Osteocyte (in vitro differentiated cells): ENCODE data around the gene STYK1. TPM values are rescaled to one million over a fixed set of nuclear protein-coding genes. Genes with fewer than 3 reads are reported as not detected.

ENCODE experiments used
- DNase-seq: peaks from one replicate; pipeline ENCODE4 v3.0.0; 2021; ENCODE audit warnings: mixed read lengths; ENCODE audit not compliant: unreplicated experiment; ENCODE audit errors: extremely low spot score
- H3K27ac Mint-ChIP-seq: one replicate; pipeline ENCODE4 v1.8.0; 2021; ENCODE audit warnings: mild to moderate bottlenecking, mixed read lengths; ENCODE audit not compliant: unreplicated experiment
- H3K27me3 Mint-ChIP-seq: one replicate; pipeline ENCODE4 v1.8.0; 2021; ENCODE audit warnings: mixed read lengths; ENCODE audit not compliant: unreplicated experiment
- H3K36me3 Mint-ChIP-seq: one replicate; pipeline ENCODE4 v1.8.0; 2021; ENCODE audit warnings: mixed read lengths; ENCODE audit not compliant: unreplicated experiment
- H3K4me1 Mint-ChIP-seq: one replicate; pipeline ENCODE4 v1.8.0; 2021; ENCODE audit warnings: mixed read lengths; ENCODE audit not compliant: unreplicated experiment
- H3K4me3 Mint-ChIP-seq: one replicate; pipeline ENCODE4 v1.8.0; 2021; ENCODE audit warnings: mild to moderate bottlenecking, moderate library complexity, mixed read lengths; ENCODE audit not compliant: unreplicated experiment
- H3K9me3 Mint-ChIP-seq: one replicate; pipeline ENCODE4 v1.8.0; 2021; ENCODE audit warnings: mixed read lengths; ENCODE audit not compliant: unreplicated experiment
- CTCF ChIP-seq: fragments of 200-600 bp; sonication (generic); IDR thresholded peaks from 2 replicates; pipeline ENCODE4 v1.5.0; 2021; ENCODE audit warnings: antibody characterized with exemption, mild to moderate bottlenecking, moderate library complexity
- total RNA-seq: library from RNA; stranded (reverse); gene quantifications from 2 replicates; pipeline ENCODE4 v1.2.1, GENCODE V29; 2021

Gene STYK1
- total RNA-seq, 1 donor from 2014 or later = 0.48 TPM

- Mint-ChIP-seq H3K4me1 (no peaks in the 10 kb centered on the region), H3K4me3 (no peak overlapping the region), H3K27ac (no peak overlapping the region), H3K9me3 (no peaks in the 10 kb centered on the region), H3K27me3 (no peaks in the 10 kb centered on the region), H3K36me3 (peaks cover 21% of the 10 kb centered on the region)
- TF ChIP-seq CTCF = no peak
- DNase-seq = no peak
Measured at GRCh38 chr12:10690906-10691305, 17.1 kb upstream of the STYK1 start.

GRCh38 chr12:10689146-10689545 lies 15.3 kb upstream of the STYK1 start:
- H3K9me3 Mint-ChIP-seq = no peaks in the 10 kb centered on the region

GRCh38 chr12:10688042-10688441 lies 14.2 kb upstream of the STYK1 start:
- Mint-ChIP-seq H3K36me3 (no peaks in the 10 kb centered on the region), H3K27me3 (peaks cover 6% of the 10 kb centered on the region), H3K4me3 (no peak overlapping the region), H3K27ac (no peak overlapping the region), H3K4me1 (no peaks in the 10 kb centered on the region), H3K9me3 (no peaks in the 10 kb centered on the region)
- no peak for TF ChIP-seq CTCF
- no peak for DNase-seq

More at GRCh38 chr12:10689146-10689545, 15.3 kb upstream of the STYK1 start:
- H3K4me3 Mint-ChIP-seq = no peak overlapping the region
- peaks cover 6% of the 10 kb centered on the region for H3K27me3 Mint-ChIP-seq
- DNase-seq = no peak
- no peaks in the 10 kb centered on the region for H3K4me1 Mint-ChIP-seq
- peaks cover 7% of the 10 kb centered on the region for H3K36me3 Mint-ChIP-seq
- no peak for TF ChIP-seq CTCF
- H3K27ac Mint-ChIP-seq = no peak overlapping the region

GRCh38 chr12:10672231-10672868 lies 1.5 kb downstream of the STYK1 start:
- H3K27me3 Mint-ChIP-seq = peaks cover 20% of the 10 kb centered on the region

GRCh38 chr12:10669533-10669932 lies 4.3 kb downstream of the STYK1 start:
- H3K9me3 Mint-ChIP-seq = peaks cover 4% of the 10 kb centered on the region
- peaks cover 5% of the 10 kb centered on the region for H3K4me1 Mint-ChIP-seq
- no peak for TF ChIP-seq CTCF
- no peak overlapping the region for H3K27ac Mint-ChIP-seq
- H3K36me3 Mint-ChIP-seq = no peaks in the 10 kb centered on the region
- H3K4me3 Mint-ChIP-seq = no peak overlapping the region
- H3K27me3 Mint-ChIP-seq = peaks cover 6% of the 10 kb centered on the region
- no peak for DNase-seq

More at GRCh38 chr12:10672231-10672868, 1.5 kb downstream of the STYK1 start:
- Mint-ChIP-seq H3K9me3 (peaks cover 4% of the 10 kb centered on the region), H3K4me3 (no peak overlapping the region), H3K36me3 (no peaks in the 10 kb centered on the region), H3K4me1 (peaks cover 5% of the 10 kb centered on the region), H3K27ac (no peak overlapping the region)
- no peak for TF ChIP-seq CTCF
- DNase-seq = no peak
